ENCODE results near the gene R3HDM1.

DNA sequence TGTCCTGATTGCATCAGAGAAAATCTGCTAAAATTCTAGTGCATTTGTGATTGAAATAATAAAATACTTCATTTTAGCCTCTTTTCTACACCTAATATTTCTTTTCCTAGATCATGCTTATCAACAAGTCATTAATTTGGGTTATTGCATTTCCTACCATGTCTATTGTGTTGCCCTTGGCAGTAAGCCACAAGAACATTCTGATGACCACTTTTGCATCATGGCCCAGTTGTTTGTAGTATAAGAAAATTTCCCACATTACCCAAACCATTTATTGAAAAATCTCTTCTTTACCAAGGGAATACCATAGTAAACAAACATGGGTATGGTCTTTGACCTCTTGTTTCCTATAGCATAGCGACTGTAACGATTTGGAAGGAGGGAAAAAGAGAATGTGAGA is 76.3 kb downstream of the R3HDM1 start:
- TF ChIP-seq POLR2A (IDR thresholded peaks at IDR 0.05), result no peak
- TF ChIP-seq, protein P1, sequence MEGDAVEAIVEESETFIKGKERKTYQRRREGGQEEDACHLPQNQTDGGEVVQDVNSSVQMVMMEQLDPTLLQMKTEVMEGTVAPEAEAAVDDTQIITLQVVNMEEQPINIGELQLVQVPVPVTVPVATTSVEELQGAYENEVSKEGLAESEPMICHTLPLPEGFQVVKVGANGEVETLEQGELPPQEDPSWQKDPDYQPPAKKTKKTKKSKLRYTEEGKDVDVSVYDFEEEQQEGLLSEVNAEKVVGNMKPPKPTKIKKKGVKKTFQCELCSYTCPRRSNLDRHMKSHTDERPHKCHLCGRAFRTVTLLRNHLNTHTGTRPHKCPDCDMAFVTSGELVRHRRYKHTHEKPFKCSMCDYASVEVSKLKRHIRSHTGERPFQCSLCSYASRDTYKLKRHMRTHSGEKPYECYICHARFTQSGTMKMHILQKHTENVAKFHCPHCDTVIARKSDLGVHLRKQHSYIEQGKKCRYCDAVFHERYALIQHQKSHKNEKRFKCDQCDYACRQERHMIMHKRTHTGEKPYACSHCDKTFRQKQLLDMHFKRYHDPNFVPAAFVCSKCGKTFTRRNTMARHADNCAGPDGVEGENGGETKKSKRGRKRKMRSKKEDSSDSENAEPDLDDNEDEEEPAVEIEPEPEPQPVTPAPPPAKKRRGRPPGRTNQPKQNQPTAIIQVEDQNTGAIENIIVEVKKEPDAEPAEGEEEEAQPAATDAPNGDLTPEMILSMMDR (IDR thresholded peaks at IDR 0.05), result no peak
- no peak for TF ChIP-seq POLR2AphosphoS5 (IDR thresholded peaks at IDR 0.05)
